T-helper 17 cell (primary cell): Measurements from ENCODE around the gene CEMIP2. TPM values are rescaled to one million over a fixed set of nuclear protein-coding genes. Genes with fewer than 3 reads are reported as not detected.
"Not testable (repeated sequence)": the region's sequence is repeated elsewhere in the genome, so short reads cannot be mapped to it uniquely, and the experiment has no call there.

Experiments used
- ATAC-seq: fragments of 150-1000 bp; cut with Tn5 transposase; 2 replicates; pipeline ENCODE4 v1.10.0; 2021; ENCODE audit warnings: mild to moderate bottlenecking, moderate library complexity
- DNase-seq, 3 donors: peaks; one replicate each; pipeline versions ENCODE4 v3.0.0 to v3.0.0-alpha.2; 2020 to 2021
- H3K9me3 ChIP-seq: one replicate; pipeline ENCODE4 v1.7.0; 2013; ENCODE audit warnings: low read length, mild to moderate bottlenecking; ENCODE audit not compliant: control insufficient read depth, poor library complexity, severe bottlenecking
- H3K27ac Mint-ChIP-seq: one replicate; pipeline ENCODE4 v1.8.0; 2022; ENCODE audit warnings: mild to moderate bottlenecking, moderate library complexity, mixed read lengths
- H3K27me3 Mint-ChIP-seq: one replicate; pipeline ENCODE4 v1.8.0; 2022; ENCODE audit warnings: mixed read lengths
- H3K36me3 Mint-ChIP-seq: one replicate; pipeline ENCODE4 v1.8.0; 2022; ENCODE audit warnings: low read depth, mixed read lengths
- H3K4me1 Mint-ChIP-seq: one replicate; pipeline ENCODE4 v1.8.0; 2022; ENCODE audit warnings: mild to moderate bottlenecking, mixed read lengths
- H3K4me3 Mint-ChIP-seq: one replicate; pipeline ENCODE4 v1.8.0; 2022; ENCODE audit warnings: mild to moderate bottlenecking, moderate library complexity, mixed read lengths
- total RNA-seq, 4 donors: library from RNA in 2 of 4; stranded (reverse) in 2 of 4; gene quantifications; one replicate each; pipeline ENCODE4 v1.2.3 and lab custom pipeline; 2022 to 2026

The CEMIP2 gene, protein sequence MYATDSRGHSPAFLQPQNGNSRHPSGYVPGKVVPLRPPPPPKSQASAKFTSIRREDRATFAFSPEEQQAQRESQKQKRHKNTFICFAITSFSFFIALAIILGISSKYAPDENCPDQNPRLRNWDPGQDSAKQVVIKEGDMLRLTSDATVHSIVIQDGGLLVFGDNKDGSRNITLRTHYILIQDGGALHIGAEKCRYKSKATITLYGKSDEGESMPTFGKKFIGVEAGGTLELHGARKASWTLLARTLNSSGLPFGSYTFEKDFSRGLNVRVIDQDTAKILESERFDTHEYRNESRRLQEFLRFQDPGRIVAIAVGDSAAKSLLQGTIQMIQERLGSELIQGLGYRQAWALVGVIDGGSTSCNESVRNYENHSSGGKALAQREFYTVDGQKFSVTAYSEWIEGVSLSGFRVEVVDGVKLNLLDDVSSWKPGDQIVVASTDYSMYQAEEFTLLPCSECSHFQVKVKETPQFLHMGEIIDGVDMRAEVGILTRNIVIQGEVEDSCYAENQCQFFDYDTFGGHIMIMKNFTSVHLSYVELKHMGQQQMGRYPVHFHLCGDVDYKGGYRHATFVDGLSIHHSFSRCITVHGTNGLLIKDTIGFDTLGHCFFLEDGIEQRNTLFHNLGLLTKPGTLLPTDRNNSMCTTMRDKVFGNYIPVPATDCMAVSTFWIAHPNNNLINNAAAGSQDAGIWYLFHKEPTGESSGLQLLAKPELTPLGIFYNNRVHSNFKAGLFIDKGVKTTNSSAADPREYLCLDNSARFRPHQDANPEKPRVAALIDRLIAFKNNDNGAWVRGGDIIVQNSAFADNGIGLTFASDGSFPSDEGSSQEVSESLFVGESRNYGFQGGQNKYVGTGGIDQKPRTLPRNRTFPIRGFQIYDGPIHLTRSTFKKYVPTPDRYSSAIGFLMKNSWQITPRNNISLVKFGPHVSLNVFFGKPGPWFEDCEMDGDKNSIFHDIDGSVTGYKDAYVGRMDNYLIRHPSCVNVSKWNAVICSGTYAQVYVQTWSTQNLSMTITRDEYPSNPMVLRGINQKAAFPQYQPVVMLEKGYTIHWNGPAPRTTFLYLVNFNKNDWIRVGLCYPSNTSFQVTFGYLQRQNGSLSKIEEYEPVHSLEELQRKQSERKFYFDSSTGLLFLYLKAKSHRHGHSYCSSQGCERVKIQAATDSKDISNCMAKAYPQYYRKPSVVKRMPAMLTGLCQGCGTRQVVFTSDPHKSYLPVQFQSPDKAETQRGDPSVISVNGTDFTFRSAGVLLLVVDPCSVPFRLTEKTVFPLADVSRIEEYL (N-terminal part only)
- 100 to 1,000 TPM; 129 to 240 TPM for total RNA-seq
- total RNA-seq (lab: John Stamatoyannopoulos, UW): 219 to 238 reads per million in 2 donors

- peaks cover 2% of the 10 kb centered on the region for H3K36me3 Mint-ChIP-seq
- H3K4me1 Mint-ChIP-seq: peaks cover 44% of the 10 kb centered on the region
- DNase-seq: peak; percentile 83 to 87 (median 86)
- H3K9me3 ChIP-seq: no peaks in the 10 kb centered on the region
- H3K27ac Mint-ChIP-seq: peak within 1 kb of the TSS; percentile 95
- H3K27me3 Mint-ChIP-seq: no peaks in the 10 kb centered on the region
- peak within 1 kb of the TSS; percentile 98 for H3K4me3 Mint-ChIP-seq
- peak; percentile 83 for ATAC-seq
These were observed at the start of gene CEMIP2 for GRCh38 chr9:71768388-71769174. Gene CEMIP2 (minus strand): TSS chr9:71768513. CDS start chr9:71750373, 18,140 bp downstream.

GRCh38 chr9:71816916-71817451, 48.7 kb upstream of the CEMIP2 start:
- no peaks in the 10 kb centered on the region for H3K9me3 ChIP-seq
- H3K4me3 Mint-ChIP-seq: peak overlapping the region; percentile 19
- peaks cover 2% of the 10 kb centered on the region for H3K36me3 Mint-ChIP-seq
- ATAC-seq (no peak), DNase-seq (no peak)
- peak overlapping the region; percentile 45 for H3K27ac Mint-ChIP-seq
- H3K27me3 Mint-ChIP-seq: no peaks in the 10 kb centered on the region
- H3K4me1 Mint-ChIP-seq: peaks cover 9% of the 10 kb centered on the region

- Mint-ChIP-seq H3K27ac (no peak overlapping the region), H3K4me1 (peaks cover 9% of the 10 kb centered on the region), H3K27me3 (no peaks in the 10 kb centered on the region), H3K36me3 (peaks cover 2% of the 10 kb centered on the region), H3K4me3 (no peak overlapping the region)
- ATAC-seq (no peak), DNase-seq (no peak)
- H3K9me3 ChIP-seq: no peaks in the 10 kb centered on the region
These were observed 46.5 kb upstream of the CEMIP2 start for GRCh38 chr9:71814815-71815214.

DNA sequence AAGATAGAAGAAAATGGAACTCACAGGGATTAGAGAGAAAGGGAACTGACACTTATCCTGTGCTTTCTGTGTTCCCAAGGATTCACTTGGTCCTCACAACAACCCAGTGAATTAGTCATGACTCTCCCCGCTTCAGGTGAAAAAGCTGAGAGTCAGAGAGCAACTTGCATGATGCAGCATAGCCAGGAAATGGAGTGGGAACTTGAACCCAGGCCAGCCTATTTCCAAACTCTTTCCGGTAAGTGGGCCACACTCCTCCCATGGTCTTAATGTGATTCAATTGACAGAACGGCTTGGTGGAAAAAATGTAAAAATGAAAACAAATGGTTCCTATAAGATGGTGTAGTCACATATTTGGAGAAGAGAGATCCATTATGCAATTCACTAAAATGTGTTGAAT, 45.9 kb upstream of the CEMIP2 start:
- Mint-ChIP-seq H3K27me3 (no peaks in the 10 kb centered on the region), H3K4me3 (no peak overlapping the region), H3K36me3 (peaks cover 2% of the 10 kb centered on the region), H3K4me1 (peaks cover 9% of the 10 kb centered on the region), H3K27ac (no peak overlapping the region)
- DNase-seq (no peak), ATAC-seq (no peak)
- no peaks in the 10 kb centered on the region for H3K9me3 ChIP-seq

DNA sequence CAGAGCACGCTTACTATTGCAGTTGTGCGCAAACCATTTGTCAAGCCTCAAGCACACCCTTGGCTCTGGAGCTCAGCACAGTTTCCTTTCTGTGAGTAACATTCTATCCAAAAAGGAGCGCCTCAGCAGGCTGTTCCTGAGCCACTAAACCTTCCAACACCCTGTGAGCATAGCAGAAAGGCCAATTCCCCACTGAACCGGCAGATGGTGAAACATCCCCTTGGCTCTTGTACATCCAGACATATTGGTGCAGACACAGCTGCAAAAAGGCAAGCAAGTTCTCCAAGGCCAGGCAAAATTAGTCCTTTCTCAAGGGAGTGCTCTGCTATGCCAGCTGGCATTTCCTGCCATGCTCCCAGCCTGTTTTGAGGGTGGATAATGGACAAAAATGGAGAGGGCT, 44.1 kb upstream of the CEMIP2 start:
- H3K4me1 Mint-ChIP-seq: peaks cover 6% of the 10 kb centered on the region
- ATAC-seq: no peak
- DNase-seq: no peak
- no peaks in the 10 kb centered on the region for H3K27me3 Mint-ChIP-seq
- no peak overlapping the region for H3K4me3 Mint-ChIP-seq
- peaks cover 2% of the 10 kb centered on the region for H3K36me3 Mint-ChIP-seq
- H3K9me3 ChIP-seq: no peaks in the 10 kb centered on the region
- H3K27ac Mint-ChIP-seq: no peak overlapping the region

DNA sequence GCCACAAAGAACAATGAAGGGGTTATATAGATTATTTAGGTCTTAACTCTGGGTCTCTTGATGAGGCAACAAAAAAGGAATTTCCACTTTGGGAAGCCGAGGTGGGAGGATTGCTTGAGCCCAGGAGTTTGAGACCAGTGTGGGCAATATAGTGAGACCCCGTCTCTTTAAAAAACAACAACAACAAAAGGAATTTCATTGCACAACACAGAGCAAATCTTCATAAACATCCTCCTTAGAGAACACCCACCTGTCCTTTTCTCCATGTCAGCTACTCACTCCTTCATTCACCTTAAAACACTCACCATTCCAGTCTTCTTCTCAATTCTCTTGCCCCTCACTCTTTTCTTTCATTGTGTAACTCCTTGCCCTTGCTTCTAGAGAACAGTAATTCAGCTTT, 39.8 kb upstream of the CEMIP2 start:
- H3K4me3 Mint-ChIP-seq: no peak overlapping the region
- no peaks in the 10 kb centered on the region for H3K27me3 Mint-ChIP-seq
- H3K36me3 Mint-ChIP-seq: no peaks in the 10 kb centered on the region
- no peak for DNase-seq
- no peaks in the 10 kb centered on the region for H3K9me3 ChIP-seq
- no peak overlapping the region for H3K27ac Mint-ChIP-seq
- ATAC-seq: no peak
- H3K4me1 Mint-ChIP-seq: peaks cover 5% of the 10 kb centered on the region

DNA sequence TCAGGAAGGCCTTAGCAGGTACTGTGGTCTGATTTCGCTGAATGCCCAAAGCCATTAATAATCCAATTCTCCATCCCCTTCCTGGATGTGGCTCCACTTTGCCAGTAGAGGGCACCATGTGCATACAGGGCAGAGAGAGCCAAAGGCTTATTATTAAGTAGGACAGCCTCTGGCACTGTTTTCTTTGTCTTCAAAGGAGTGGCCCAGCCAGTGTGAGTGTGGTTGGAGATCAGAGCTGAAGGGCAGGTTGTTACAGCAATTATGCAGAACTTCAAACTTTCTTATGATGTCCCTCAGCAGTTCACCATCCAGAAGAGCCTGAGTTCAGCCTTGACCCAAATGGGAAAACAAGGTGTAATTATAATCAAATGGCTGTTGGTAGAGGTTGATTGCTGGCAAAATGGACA, 38.6 kb upstream of the CEMIP2 start:
- no peak overlapping the region for H3K27ac Mint-ChIP-seq
- H3K4me1 Mint-ChIP-seq: peaks cover 5% of the 10 kb centered on the region

DNA sequence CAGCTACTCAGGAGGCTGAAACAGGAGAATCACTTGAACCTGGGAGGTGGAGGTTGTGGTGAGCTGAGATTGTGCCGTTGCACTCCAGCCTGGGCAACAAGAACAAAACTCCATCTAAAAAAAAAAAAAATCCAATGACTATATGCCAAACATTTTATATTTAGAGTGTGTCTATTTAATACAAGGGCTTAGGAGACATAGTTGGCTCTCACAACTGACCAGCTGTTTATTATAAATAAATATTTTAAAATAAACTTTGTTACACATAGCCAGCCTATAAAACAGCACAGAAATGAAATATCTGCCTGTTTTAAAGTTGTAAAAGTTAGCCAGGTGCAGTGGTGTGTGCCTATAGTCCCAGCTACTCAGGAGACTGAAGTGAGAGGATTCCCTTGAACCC, 36.8 kb upstream of the CEMIP2 start:
- not testable (repeated sequence) for DNase-seq, H3K4me1 Mint-ChIP-seq, H3K27ac Mint-ChIP-seq, H3K27me3 Mint-ChIP-seq, ATAC-seq, H3K36me3 Mint-ChIP-seq, H3K4me3 Mint-ChIP-seq, H3K9me3 ChIP-seq

More for the DNA sequence above, 38.6 kb upstream of the CEMIP2 start:
- Mint-ChIP-seq H3K27me3 (no peaks in the 10 kb centered on the region), H3K36me3 (no peaks in the 10 kb centered on the region), H3K4me3 (no peak overlapping the region)
- no peaks in the 10 kb centered on the region for H3K9me3 ChIP-seq
- ATAC-seq (peak; percentile 97), DNase-seq (peak; percentile 15 to 45 (median 35))

- peaks cover 1% of the 10 kb centered on the region for H3K4me1 Mint-ChIP-seq
- no peak for DNase-seq
- no peaks in the 10 kb centered on the region for H3K27me3 Mint-ChIP-seq
- H3K9me3 ChIP-seq: no peaks in the 10 kb centered on the region
- no peak overlapping the region for H3K4me3 Mint-ChIP-seq
- no peak for ATAC-seq
- H3K36me3 Mint-ChIP-seq: no peaks in the 10 kb centered on the region
- H3K27ac Mint-ChIP-seq: no peak overlapping the region
These were observed 33.5 kb upstream of the CEMIP2 start for GRCh38 chr9:71801826-71802225.

DNA sequence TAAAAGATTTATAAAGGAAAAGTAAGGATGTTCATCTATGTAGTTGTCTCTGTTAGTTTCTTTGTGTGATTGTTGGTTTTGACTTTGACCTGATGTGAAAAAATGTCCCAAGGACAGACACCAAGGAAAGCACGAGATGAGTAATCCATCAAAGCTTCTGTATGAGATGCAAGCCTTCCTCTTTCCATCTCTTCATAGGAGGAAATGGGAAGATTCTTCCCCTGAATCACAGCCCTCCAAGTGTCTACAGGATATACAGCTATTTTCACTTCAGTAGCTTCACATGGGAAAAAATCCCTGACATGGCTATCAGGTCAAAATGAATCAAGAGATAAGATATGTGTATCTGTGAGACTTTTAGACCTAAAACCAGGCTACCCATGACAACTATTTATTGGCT, 29.0 kb upstream of the CEMIP2 start:
- no peak for DNase-seq
- Mint-ChIP-seq H3K27ac (peak overlapping the region; percentile 49), H3K27me3 (no peaks in the 10 kb centered on the region), H3K36me3 (no peaks in the 10 kb centered on the region), H3K4me1 (peaks cover 29% of the 10 kb centered on the region), H3K4me3 (no peak overlapping the region)
- H3K9me3 ChIP-seq: no peaks in the 10 kb centered on the region
- no peak for ATAC-seq

DNA sequence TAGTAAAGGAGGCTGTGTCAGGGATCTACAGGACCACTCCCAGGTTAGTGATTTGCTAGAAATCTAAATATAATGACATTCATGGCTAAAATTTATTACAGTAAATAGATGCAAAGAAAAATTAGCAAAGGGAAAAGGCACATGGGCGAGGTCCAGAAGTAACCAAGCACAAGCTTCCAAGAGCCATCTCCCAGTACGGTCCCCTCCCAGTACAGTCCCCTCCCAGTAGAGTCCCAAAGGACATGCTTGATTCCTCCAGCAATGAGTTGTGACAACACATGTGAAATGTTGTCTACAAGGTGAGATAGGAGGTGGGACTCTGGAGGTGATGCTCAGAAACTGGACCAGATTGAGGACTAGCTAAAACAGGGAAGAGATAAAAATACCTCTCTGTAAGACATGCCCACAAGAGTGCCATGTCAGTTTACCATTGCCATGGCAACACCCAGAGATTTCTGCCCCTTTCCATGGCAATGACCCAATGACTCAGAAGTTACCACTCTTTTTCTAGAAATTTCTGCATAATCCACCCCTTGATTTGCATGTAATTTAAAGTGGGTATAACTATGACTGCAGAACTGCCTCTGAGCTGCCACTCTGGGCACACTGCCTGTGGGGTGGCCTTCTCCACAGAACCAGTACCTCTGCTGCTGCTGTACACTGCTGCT, 27.9 kb upstream of the CEMIP2 start:
- ATAC-seq: peak; percentile 32
- Mint-ChIP-seq H3K4me1 (peaks cover 34% of the 10 kb centered on the region), H3K36me3 (no peaks in the 10 kb centered on the region), H3K27me3 (no peaks in the 10 kb centered on the region), H3K27ac (peak overlapping the region; percentile 78), H3K4me3 (no peak overlapping the region)
- no peaks in the 10 kb centered on the region for H3K9me3 ChIP-seq
- DNase-seq: no peak
